ENCODE measurements around the gene ANAPC2. TPM values are rescaled to one million over a fixed set of nuclear protein-coding genes. Genes with fewer than 3 reads are reported as not detected.

The ANAPC2 gene
- total RNA-seq, 4 donors from 2014 or later: 14.0 to 34.1 (median 25.1) TPM

GRCh38 chr9:137168904-137169856 is 19.2 kb downstream of the ANAPC2 start:
- no peak for TF ChIP-seq CTCF (IDR thresholded peaks at IDR 0.05)
- no peak for TF ChIP-seq POLR2A (IDR thresholded peaks at IDR 0.05)
- no peak overlapping the region for H3K27ac ChIP-seq
- 0% methylated on average over 33 of the region's 124 CpGs; no CpG with 5 or more reads in 1 of the 2 donors for WGBS, 2 donors
- no peaks in the 10 kb centered on the region for H3K36me3 ChIP-seq
- H3K4me1 ChIP-seq: peaks cover 10 to 60% (median 29%) of the 10 kb centered on the region in 3 donors
- peaks cover 30 to 100% (median 45%) of the 10 kb centered on the region in 4 donors for H3K27me3 ChIP-seq
- no peaks in the 10 kb centered on the region for H3K9me3 ChIP-seq
- no peak for DNase-seq
- H3K4me3 ChIP-seq: peak overlapping the region; percentile 26 to 58 (median 36)
- intact Hi-C loops (cut with DNase I): no loop called here

- Histone ChIP-seq H3K4me1 (peaks cover 11 to 56% (median 29%) of the 10 kb centered on the region in 3 donors), H3K4me3 (peak overlapping the region; percentile 26 to 58 (median 36)), H3K9me3 (no peaks in the 10 kb centered on the region), H3K36me3 (no peaks in the 10 kb centered on the region), H3K27ac (no peak overlapping the region), H3K27me3 (peaks cover 30 to 100% (median 51%) of the 10 kb centered on the region in 4 donors)
- no peak for TF ChIP-seq CTCF (IDR thresholded peaks at IDR 0.05)
- no peak for TF ChIP-seq POLR2A (IDR thresholded peaks at IDR 0.05)
- no peak for DNase-seq
- intact Hi-C loops (cut with DNase I): no loop called here
- WGBS, 2 donors: 0% methylated on average over 1 of the region's 36 CpGs; no CpG with 5 or more reads in 1 of the 2 donors
Observed at GRCh38 chr9:137168573-137168903, 19.8 kb downstream of the ANAPC2 start.

- H3K27me3 ChIP-seq: peaks cover 34 to 100% (median 56%) of the 10 kb centered on the region in 4 donors
- DNase-seq: no peak
- no peak overlapping the region for H3K27ac ChIP-seq
- no peak for TF ChIP-seq POLR2A (IDR thresholded peaks at IDR 0.05)
- TF ChIP-seq CTCF (IDR thresholded peaks at IDR 0.05): no peak
- no peaks in the 10 kb centered on the region for H3K9me3 ChIP-seq
- WGBS, 2 donors: no CpG with 5 or more reads among the region's 57 CpGs
- intact Hi-C loops (cut with DNase I): no loop called here
- peak overlapping the region; percentile 26 to 58 (median 36) for H3K4me3 ChIP-seq
- no peaks in the 10 kb centered on the region for H3K36me3 ChIP-seq
- peaks cover 17 to 56% (median 29%) of the 10 kb centered on the region in 3 donors for H3K4me1 ChIP-seq
Observed at GRCh38 chr9:137167747-137168572, 20.4 kb downstream of the ANAPC2 start.

- H3K4me3 ChIP-seq: peak overlapping the region in 1 of 4 donors; percentile 58
- no peak for DNase-seq
- H3K9me3 ChIP-seq: no peaks in the 10 kb centered on the region
- peaks cover 37 to 100% (median 61%) of the 10 kb centered on the region in 4 donors for H3K27me3 ChIP-seq
- H3K4me1 ChIP-seq: peaks cover 23 to 56% (median 36%) of the 10 kb centered on the region in 3 donors
- no peaks in the 10 kb centered on the region for H3K36me3 ChIP-seq
- H3K27ac ChIP-seq: no peak overlapping the region
- TF ChIP-seq CTCF (IDR thresholded peaks at IDR 0.05) (no peak), POLR2A (IDR thresholded peaks at IDR 0.05) (no peak)
- WGBS, 2 donors: no CpG with 5 or more reads among the region's 44 CpGs
- intact Hi-C loops (cut with DNase I): no loop called here
Observed at GRCh38 chr9:137167277-137167746, 21.0 kb downstream of the ANAPC2 start.

Measured in esophagus squamous epithelium (tissue), 5 donors.